LNCAP (cell line): ENCODE results near the gene SYNM.

Source experiments
- TF ChIP-seq, protein P1 (sequence below): fragments of 450-650 bp; IDR thresholded peaks from 2 replicates; pipeline ENCODE4 v1.5.1; 2017; ENCODE audit warnings: mild to moderate bottlenecking

Gene SYNM

DNA sequence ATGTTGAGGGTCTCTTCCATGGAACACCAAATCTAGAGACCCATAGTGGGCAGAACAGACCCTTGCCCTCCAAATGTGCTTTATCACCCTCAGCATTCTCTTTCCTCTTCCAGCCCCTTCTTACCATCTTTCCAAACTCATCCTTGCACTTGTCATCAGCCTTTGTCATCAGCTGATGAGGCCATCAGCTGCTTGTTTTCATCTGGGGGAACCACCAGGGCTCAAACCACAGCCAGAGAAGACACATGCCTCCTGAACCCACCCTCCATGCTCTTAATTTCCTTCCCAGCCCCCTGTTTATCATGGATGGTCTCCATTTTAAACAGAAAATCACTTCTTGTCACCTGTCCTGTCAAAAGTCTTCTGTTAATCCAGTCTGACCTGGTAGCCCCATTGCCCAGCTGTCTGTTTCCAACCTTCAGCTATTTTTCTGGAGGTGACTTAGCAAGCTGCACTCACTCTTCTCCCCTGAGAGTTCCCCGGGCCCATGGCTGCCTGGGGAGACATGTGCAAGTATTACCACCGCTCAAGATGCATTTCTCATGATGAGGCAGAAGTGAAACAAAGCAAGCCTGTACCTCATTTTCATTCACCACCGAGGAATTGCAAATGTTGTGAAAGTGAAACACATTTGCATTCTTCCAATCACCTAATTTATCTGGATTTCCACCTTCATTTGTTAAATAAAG is 14.7 kb upstream of the SYNM start:
- TF ChIP-seq, protein P1, sequence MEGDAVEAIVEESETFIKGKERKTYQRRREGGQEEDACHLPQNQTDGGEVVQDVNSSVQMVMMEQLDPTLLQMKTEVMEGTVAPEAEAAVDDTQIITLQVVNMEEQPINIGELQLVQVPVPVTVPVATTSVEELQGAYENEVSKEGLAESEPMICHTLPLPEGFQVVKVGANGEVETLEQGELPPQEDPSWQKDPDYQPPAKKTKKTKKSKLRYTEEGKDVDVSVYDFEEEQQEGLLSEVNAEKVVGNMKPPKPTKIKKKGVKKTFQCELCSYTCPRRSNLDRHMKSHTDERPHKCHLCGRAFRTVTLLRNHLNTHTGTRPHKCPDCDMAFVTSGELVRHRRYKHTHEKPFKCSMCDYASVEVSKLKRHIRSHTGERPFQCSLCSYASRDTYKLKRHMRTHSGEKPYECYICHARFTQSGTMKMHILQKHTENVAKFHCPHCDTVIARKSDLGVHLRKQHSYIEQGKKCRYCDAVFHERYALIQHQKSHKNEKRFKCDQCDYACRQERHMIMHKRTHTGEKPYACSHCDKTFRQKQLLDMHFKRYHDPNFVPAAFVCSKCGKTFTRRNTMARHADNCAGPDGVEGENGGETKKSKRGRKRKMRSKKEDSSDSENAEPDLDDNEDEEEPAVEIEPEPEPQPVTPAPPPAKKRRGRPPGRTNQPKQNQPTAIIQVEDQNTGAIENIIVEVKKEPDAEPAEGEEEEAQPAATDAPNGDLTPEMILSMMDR: no peak

DNA sequence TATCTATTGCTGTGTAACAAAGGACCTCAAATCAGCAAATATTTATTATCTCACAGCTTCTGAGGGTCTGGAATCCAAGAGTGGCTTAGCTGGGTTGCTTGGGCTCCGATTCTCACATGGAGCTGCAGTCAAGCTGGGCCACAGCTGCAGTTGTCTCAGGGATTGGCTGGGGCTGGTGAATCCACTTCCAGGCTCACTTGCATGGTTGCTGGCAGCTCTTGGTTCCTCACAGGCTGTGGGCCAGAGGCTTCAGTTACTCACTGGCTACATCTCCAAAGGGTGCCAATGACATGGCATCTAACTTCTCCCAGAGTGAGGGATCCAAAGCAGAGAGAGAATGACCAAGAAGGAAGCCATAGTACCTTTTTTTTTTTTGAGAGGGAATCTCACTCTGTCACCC is 13.9 kb upstream of the SYNM start:
- TF ChIP-seq, protein P1: no peak

DNA sequence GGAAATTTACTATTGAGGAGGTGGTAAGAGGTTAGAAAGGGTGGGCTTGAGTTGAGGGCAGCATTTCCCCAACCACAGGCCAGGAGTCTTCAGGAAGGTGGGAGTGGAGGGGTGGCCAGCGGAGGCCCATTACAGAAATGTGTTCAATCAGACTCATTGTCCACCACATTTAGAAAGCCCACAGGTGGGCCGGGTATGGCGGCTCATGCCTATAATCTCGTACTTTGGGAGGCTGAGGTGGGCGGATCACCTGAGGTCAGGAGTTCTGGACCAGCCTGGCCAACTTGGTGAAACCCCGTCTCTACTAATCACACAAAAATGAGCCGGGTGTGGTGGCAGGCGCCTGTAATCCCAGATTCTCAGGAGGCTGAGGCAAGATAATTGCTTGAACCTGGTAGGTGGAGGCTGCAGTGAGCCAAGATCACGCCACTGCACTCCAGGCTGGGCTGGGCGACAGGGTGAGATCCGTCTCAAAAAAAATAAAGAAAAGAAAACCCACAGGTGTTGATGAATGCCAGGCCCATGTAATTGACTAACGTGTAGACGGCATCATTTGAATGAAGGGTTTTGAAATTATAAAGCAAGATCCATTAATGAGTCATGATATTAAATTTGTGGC is 12.2 kb upstream of the SYNM start:
- TF ChIP-seq, protein P1: no peak

DNA sequence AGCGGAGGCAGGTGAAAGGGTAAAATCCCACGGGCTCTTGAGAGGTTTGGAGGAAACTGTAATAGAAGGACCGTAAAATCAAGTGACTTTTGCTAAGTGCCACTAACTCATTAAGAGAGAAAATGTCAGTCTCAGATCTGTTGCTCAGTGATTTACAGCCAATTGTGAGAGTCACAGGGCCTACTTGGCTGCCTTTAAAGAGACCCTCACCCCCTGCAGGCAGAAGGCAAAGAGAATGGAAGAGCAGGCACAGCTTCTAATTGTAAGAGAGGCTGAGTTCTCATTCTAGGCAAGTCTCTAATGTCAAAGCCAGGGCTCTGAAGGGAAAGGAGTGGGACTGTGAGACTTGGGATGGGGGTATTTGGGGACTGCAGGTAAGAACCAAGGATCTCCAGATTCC is 9.3 kb upstream of the SYNM start:
- TF ChIP-seq, protein P1: no peak

DNA sequence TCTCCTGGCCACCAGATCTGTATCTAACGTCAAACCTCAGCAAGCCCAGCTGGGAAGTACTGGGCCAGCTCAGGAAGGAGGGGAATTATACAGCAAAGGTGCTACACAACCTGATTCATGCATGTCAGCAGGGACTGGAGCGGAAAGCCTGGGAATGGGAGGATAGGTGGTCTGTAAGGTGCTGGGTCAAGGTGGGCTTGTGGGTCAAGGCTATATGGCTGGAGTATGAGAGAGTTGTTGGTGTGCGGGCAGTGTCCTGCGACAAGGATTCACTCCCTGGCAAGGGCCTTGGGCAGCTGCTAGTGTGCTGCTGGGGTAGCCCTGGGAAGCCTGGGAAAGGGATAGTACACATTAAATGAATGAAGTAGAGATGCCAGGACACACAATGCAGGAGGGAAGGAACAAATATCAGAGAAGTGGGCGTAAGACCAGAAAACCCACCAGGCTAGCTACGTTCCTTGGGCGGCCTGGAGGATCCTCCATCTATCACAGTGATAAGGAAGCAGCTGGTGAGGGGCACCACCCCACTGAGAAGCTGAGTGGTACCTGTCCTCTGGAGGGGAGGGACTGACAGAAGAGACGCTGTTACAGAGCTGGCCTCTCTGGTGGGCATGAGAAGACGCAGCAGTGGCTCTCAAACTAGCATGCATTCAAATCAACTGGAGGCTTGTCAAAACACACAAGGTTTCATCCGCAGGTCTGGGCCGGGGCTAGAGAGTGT is 8.5 kb upstream of the SYNM start:
- TF ChIP-seq, protein P1: no peak

DNA sequence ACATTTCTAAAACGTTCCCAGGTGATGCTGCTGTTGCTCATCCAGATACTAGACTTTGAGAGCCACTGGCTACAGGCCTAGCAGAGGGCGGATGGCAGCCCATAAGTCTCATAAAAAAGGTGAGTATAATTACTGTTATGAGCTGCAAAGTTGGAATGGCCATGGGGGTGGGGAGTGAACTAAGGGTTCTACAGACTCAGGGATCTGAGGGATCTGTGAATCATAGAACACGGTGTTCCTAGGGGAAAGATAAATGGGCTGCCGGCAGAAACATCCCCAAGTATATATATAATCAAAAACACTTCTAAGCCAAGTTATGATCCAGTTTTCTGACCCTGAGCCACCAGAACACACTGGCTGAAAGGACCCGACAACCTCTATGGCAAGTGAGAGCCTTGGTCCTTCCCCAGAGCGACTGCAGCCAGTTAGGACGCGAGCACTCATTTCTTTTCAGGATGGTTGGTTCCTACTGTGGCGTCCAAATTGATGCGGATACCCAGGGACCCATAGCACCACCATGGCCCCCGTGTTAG is 7.9 kb upstream of the SYNM start:
- TF ChIP-seq, protein P1: no peak

DNA sequence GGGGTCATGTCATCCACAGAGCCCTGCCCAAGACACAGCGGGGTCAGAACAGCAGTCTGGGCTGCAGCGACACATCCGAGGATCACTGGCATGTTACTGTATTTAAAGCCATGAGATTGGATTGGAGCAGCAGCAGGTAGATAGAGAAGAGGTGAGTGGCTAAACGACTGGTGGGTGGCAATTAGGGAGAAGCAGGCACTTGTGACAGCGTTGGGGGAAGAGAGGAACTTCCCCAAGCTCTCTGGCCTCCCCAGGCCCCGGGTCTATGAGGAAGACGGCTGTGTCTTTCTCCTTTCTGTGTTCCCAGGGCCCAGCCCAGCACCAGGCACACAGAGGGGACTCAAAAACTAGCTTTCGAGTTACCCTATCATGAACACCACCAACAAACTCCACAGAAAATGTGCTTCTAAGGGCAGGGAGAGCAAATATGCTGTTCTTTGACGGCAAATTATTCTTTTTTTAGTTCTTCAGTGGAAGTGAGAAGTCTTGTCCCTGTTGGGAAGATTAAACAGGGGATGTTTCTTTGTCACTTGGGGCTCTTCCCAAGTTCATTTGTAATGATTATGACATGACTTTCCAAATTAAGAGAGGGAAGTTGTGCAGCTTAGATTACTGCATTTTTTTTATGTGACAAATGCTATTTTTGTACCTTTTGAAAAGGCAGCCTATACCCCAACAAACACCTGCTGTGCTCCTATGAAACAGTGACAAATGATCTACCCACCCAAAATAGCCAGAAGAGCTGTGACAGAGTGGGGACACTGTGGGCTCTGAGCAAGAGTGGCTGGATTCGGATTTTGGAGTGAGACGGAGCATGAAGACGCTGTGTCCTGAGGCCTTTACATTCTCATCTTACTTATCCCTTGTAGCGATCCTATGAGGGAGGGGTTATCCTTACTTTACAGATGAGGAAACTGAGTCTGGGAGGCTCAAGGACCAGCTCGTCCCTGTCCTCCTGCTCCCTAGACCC is 7.2 kb upstream of the SYNM start:
- TF ChIP-seq, protein P1: no peak
